Esophagus muscularis mucosa (tissue), 3 donors: ENCODE results near the gene SMPD2.

Experiments
- CTCF ChIP-seq, 3 experiments: fragments of 200-600 bp in 2 of 3; fragments of 450-650 bp in 1 of 3; sonication (generic) in 2 of 3; IDR thresholded peaks; one replicate each; pipeline ENCODE4 v1.5.1; 2017 to 2019; ENCODE audit warnings: antibody characterized with exemption in 3 of 3, mild to moderate bottlenecking in 2 of 3, moderate library complexity in 1 of 3
- POLR2AphosphoS5 ChIP-seq, 2 donors: sonication (generic); formaldehyde crosslinking; IDR thresholded peaks; one replicate each; pipeline ENCODE4 v1.6.1; 2017; ENCODE audit warnings: antibody characterized with exemption in 2 of 2

- TF ChIP-seq CTCF (IDR thresholded peaks at IDR 0.05) (no peak), POLR2AphosphoS5 (IDR thresholded peaks at IDR 0.05) (no peak)
These were observed 34.5 kb downstream of the SMPD2 start for GRCh38 chr6:109474995-109475394.
